K562 (cell line): Measurements from ENCODE around the gene HS3ST3B1. TPM values are rescaled to one million over a fixed set of nuclear protein-coding genes. Genes with fewer than 3 reads are reported as not detected.

Source experiments
- CREB3L1 ChIP-seq: fragments of 450-650 bp; IDR thresholded peaks from 2 replicates; pipeline ENCODE4 v1.6.1; 2014; ENCODE audit warnings: low read depth, mild to moderate bottlenecking, moderate library complexity, borderline replicate concordance
- E2F6 ChIP-seq, 2 experiments: IDR thresholded peaks; 2 replicates each; pipeline ENCODE4 v1.6.1; 2011; ENCODE audit warnings: borderline replicate concordance in 1 of 2, control low read depth in 1 of 2, low read depth in 1 of 2, low read length in 1 of 2, mild to moderate bottlenecking in 1 of 2, mixed read lengths in 1 of 2, moderate library complexity in 1 of 2; ENCODE audit not compliant: insufficient read depth in 1 of 2, insufficient read length in 1 of 2, poor library complexity in 1 of 2, severe bottlenecking in 1 of 2; ENCODE audit errors: extremely low read depth in 1 of 2
- NR2C1 ChIP-seq, 2 experiments: fragments of 450-650 bp; IDR thresholded peaks; 2 replicates each; pipeline ENCODE4 v1.6.1; 2017; ENCODE audit warnings: mild to moderate bottlenecking in 2 of 2, antibody characterized with exemption in 1 of 2, inconsistent platforms in 1 of 2, missing compliant biosample characterization in 1 of 2, missing genetic modification characterization in 1 of 2
- PBX2 ChIP-seq, 2 experiments: IDR thresholded peaks in 1 of 2; conservative IDR thresholded peaks in 1 of 2; 2 replicates each; pipeline ENCODE4 v1.6.1; 2016; ENCODE audit warnings: low read depth in 2 of 2, mild to moderate bottlenecking in 1 of 2, missing compliant biosample characterization in 1 of 2, missing genetic modification characterization in 1 of 2, moderate library complexity in 1 of 2
- PCBP1 ChIP-seq: fragments of 200-400 bp; formaldehyde crosslinking; IDR thresholded peaks from 2 replicates; pipeline ENCODE4 v1.6.1; 2018; ENCODE audit warnings: mild to moderate bottlenecking, low read depth, low read length; ENCODE audit not compliant: poor library complexity, severe bottlenecking
- SP2 ChIP-seq: IDR thresholded peaks from 2 replicates; pipeline ENCODE4 v1.6.1; 2011; ENCODE audit warnings: mild to moderate bottlenecking, low read depth, low read length, moderate library complexity; ENCODE audit not compliant: poor library complexity, severe bottlenecking; ENCODE audit errors: extremely low read depth
- U2AF1 ChIP-seq: fragments of 200-400 bp; formaldehyde crosslinking; optimal IDR thresholded peaks from 2 replicates; pipeline ENCODE3; 2017; ENCODE audit warnings: mild to moderate bottlenecking, low read depth, low read length, moderate library complexity
- ZNF75A ChIP-seq: fragments of 450-650 bp; formaldehyde crosslinking; IDR thresholded peaks from 2 replicates; pipeline ENCODE4 v1.4.0; 2020; ENCODE audit warnings: mild to moderate bottlenecking
- polyA plus RNA-seq, 8 experiments: library from polyadenylated mRNA; depleted of rRNA in 4 of 8; stranded (reverse) in 5 of 8; unstranded in 3 of 8; fragments of >200 nt; fragmentation: Nextera tagmentation in 2 of 8; fragmentation: Illumina TruSeq in 1 of 8; extraction: Ambion mirVana in 2 of 8; extraction: Trizol in 1 of 8; gene quantifications; 2 replicates each; pipeline versions ENCODE4 v1.2.1 to v1.2.3, GENCODE V29; 2011 to 2014; ENCODE audit warnings: inconsistent platforms in 1 of 8, missing spikeins in 1 of 8
- total RNA-seq, 7 experiments: library from RNA; depleted of rRNA in 6 of 7; stranded (reverse); fragments of >200 nt in 6 of 7; fragmentation: Illumina TruSeq in 2 of 7; extraction: Trizol in 2 of 7; gene quantifications; 2 replicates each; pipeline versions ENCODE4 v1.2.1 to v1.2.3, GENCODE V29; 2011 to 2021; ENCODE audit warnings: low replicate concordance in 1 of 7
- TF ChIP-seq, protein P1 (sequence below), 2 experiments: fragments of 250-450 bp in 1 of 2; fragments of 450-650 bp in 1 of 2; sonication (Bioruptor Pico) in 1 of 2; IDR thresholded peaks; 2 replicates each; pipeline versions ENCODE4 v1.6.1 to v1.8.0; 2016 to 2021; ENCODE audit warnings: mild to moderate bottlenecking in 2 of 2, moderate library complexity in 2 of 2, missing compliant biosample characterization in 1 of 2, missing genetic modification characterization in 1 of 2

HS3ST3B1 gene
- total and polyA plus RNA-seq, 9 of the 15 experiments (the other 6 are each of a cell fraction or from before 2014, with no cell fraction given), result 1.9 to 12.9 (median 3.7) TPM

- TF ChIP-seq E2F6 (IDR thresholded peaks at IDR 0.05; ENCODE audit: borderline replicate concordance in 1 of 2, extremely low read depth in 1 of 2, insufficient read depth in 1 of 2, insufficient read length in 1 of 2, low read depth in 1 of 2, low read length in 1 of 2, poor library complexity in 1 of 2, severe bottlenecking in 1 of 2) (peak in 1 of 2 experiments; percentile 41), SP2 (no peak), ZNF75A (CRISPR knock-in tag) (no peak), CREB3L1 (no peak), PCBP1 (peak; percentile 50), PBX2 (CRISPR knock-in tag; IDR thresholded peaks at IDR 0.05; ENCODE audit: low read depth) (no peak), PBX2 (tag; conservative IDR thresholded peaks at IDR 0.05; ENCODE audit: low read depth) (no peak), U2AF1 (peak; percentile 45), NR2C1 (IDR thresholded peaks at IDR 0.05) (no peak), NR2C1 (tag; IDR thresholded peaks at IDR 0.05) (no peak)
- TF ChIP-seq, protein P1, sequence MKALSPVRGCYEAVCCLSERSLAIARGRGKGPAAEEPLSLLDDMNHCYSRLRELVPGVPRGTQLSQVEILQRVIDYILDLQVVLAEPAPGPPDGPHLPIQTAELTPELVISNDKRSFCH (CRISPR knock-in tag; IDR thresholded peaks at IDR 0.05), result no peak
- TF ChIP-seq, protein P1 (tag; IDR thresholded peaks at IDR 0.05), result no peak
These were observed 604 bp downstream of the HS3ST3B1 start (continued) for GRCh38 chr17:14301279-14302090.
